Islet of Langerhans (tissue), 1 donor: Measurements from ENCODE around the gene CAMK1D.

Source experiments
- FAIRE-seq: peaks from one replicate; lab custom pipeline; 2011; peaks lifted over from hg19 to GRCh38; lab: Jason Lieb, UNC

Gene CAMK1D

DNA sequence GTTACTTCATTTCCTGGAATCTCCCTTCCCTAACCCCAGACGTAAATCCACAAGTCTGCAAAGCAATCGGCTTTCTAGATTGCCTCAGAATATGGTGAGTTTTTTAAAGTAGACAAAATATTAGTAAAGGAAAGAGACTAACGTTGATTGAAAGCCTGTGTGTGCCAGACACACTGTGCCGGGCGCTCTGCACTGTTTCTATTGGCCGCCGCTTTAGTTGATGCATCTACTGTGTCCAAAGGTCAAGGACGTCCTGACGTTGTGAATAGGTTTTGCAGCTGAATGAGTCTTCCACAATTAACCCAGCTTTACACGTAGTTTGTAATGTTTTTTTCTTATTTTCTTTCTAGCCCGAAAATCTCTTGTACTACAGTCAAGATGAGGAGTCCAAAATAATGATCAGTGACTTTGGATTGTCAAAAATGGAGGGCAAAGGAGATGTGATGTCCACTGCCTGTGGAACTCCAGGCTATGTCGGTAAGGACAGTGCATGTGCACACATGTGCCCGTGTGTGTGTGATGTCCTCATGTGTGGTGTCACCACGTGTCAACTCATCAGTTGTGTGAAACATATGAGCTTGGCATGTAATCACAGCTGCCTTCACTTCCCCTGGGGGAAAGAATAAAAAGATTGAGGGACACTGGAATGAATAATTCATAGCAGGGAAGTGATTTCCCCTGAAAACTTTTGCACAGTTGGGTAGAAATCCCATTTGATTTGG is 420.1 kb downstream of the CAMK1D start:
- no peak for FAIRE-seq

DNA sequence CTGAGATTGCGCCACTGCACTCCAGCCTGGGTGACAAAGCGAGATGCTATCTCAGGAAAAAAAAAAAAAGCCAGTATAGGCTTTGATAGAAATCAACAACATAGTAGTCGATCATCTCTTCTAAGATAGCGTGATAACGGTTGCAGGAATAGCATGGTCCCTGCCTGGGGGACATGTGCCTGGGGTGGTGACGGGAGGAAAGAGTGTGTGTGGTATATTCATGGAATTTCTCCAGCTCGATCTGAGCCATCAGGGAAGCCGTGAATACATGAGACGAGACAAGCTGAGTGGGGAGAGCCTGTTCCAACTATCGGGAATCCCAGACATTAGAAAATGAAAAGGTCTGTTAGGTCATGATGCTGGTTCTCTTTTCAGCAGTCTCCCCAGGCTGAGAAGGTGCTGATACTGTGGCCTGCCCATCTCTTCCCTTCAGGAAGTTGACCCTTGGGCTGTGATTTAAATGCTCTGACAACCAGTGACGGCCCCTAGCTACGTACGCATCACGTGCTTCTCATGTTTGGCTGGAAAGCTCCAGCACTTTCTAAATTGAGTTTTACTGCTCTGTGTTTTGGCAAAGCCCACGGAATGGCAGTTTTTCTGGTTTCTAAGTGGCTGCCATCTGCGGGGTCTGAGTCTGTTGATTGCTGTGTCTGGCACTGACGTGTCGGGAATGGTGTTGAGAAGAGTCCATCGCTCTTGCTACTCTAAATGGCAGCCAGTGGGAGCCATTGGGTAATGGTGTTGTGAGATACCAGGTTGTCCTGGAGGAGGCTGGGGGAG is 422.8 kb downstream of the CAMK1D start:
- FAIRE-seq, result no peak

DNA sequence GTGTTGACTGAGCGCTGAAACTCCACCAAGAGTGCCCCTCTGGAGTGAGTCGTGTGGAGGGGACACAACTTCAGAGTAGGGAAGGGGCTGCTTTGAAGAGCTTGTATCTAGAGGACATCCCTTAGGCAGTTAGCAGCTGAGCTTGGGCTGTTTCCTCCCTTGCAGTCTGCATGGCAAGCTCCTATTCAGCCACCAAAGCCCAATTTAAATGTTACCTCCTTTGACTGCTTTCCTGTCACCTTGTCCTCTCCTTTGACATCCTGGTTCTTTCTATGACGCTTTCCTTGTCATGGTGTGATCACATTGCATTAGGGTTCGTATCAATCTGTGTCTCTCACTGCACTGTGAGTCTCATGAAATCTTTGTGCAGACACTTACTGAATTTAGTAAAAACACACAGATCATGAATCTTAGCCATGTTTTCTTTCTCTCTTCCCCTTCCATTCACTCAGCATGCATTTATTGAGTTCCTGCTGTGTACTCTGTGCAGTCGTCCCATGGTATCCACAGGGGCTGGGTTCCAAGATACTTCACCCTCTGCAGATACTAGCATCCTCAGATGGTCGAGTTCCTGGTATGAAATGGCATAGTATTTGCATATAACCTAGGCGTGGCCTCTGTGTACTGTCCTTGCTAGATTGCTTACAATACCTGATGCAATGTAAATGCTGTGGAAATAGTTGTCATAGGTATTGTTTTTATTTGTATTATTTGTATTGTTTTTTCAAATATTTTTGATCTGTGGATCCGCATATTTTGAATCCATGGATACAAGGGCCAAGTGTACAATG is 423.6 kb downstream of the CAMK1D start:
- no peak for FAIRE-seq

DNA sequence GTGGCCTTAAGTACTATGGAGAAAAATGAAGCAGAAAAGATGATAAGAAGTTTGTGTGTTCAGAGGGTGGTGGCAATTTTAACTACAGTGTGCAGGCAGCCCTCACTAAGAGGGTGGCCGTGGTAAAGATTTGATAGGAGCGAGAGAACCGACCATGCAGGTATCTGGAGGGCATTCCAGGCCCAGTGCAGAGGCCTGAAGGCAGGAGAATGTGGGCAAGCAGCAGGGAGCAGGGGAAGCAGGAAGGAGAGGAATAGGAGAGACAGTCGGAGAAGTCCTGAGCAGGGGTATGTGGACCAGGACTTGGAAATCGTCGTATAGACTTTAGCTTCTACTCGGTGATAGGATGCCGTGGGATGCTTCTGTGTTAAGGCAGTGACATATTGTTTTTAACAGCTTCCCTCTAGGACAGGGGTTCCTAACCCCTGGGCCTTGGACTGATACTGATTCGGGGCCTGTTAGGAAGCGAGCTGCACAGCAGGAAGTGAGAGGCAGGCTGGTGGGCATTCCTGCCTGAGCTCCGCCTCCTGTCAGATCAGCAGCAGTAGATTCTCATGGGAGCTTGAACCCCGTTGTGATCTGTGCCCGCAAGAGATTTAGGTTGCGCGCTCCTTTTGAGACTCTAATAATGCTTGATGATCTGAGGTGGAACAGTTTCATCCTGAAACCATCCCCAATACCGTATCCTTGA is 425.0 kb downstream of the CAMK1D start:
- no peak for FAIRE-seq

DNA sequence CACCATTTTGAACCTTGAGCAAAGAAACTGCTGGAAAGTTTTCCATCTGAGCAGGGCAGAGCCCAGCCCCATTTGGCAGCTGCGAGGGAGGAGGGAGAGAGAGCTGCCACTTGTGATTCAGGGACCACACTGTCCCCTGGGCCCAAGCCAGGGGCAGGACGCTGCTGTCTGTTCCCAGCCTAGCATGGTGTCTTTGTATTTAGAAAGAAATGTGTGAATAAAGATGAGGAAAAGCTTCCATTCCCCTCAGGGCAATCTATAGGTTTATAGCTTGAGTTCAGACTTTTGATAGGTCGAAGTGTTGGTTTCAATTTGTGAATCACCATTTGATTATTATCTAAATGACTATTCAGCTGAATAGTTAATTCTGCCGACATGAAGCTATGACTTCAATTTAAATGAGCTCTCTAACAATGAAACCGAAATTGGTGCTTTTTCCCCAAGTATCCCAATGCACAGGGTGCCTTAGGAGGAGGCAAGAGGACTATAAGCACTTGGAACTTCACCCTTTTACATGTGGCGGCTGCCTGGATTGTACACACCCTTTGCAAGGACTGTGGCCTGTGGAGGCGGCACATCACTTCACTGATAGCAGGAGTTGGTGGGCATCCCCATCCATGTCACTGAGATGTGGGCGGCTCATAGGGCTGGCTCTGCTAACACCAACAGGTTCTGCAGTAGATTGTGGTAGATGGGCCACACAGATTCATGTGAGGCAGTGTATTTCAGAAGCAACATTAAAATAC is 428.7 kb downstream of the CAMK1D start:
- FAIRE-seq, result no peak

DNA sequence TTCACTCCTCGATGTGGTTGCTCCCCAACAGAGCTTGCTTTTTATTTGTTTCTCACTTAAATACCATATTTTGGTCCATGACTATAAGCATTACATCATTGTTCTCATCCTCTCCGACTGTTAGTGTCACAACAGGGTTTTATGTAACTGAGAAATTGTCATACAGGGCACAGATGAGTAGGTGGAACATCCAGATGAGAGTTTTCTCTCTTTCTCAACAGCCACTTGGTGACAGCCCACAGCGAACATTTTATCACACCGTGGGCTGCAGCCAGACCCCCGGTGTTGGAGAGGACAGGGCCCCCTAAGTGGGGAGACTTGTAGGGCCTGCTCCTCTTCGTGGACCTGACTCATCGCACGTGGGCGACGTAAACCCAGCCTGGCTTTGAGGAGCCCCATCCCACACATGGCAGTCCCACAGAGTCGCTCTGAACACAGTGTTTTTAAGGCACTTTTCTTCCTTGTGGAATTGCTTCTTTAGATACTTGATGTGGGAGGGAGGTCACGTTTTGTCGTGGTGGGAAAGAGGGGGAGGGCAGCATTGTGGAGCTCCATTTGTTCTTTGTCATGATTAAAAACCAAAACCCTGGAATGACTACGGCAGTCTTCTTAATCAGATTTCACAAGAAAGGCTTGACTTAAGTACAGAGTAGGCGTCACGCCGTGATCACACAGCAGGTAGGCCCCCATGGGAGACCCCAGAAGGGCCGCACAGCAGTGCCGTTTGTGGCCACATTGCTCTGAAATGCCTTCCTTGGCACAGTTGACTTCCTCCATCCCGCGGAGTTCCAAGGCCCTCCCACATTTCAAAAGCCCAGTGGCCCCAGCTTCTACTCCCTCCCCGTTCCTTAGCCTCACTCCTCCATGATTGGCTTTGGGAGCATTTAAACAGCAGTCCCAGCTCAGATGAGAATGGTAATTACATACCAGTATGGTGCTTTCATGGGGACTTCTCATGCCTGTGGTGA is 431.6 kb downstream of the CAMK1D start:
- no peak for FAIRE-seq

DNA sequence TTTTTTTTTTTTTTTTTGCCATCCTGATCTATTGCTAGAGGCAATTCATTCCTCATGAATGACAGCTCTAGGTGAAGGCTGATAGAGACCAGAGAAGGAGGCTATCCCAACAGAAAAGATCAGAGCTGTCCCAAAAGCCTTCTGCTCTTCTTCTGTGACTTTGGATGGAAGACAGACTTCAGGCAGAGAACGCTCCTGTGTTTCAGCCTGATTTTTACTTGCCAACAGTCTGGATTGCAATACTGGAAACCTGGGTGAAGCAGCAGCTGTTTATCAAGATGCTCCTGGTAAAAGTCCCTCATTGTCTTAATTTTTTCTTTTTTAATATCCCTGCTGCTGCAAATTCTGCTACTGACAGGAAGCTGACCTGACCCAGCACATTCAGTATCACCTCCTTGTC is 432.6 kb downstream of the CAMK1D start:
- FAIRE-seq, result no peak

DNA sequence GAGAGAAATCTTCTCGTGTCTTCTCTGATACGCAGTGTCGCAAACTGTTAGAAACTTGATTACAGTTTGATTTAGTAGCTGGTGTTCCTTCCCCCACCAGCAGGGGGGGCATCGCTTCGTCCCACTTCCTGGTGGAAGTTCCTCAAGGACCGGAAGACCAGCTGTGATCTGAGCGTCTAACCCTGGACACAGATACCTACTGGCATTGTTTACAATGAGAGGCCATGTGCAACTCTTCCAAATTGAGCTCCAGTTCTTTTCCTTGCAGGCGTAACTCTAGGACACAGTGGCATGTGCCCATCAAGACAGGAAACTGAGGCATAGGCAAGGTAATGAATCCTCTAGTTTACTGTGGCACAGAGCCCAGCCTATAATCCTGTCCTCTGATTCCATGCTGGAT is 433.2 kb downstream of the CAMK1D start:
- no peak for FAIRE-seq

DNA sequence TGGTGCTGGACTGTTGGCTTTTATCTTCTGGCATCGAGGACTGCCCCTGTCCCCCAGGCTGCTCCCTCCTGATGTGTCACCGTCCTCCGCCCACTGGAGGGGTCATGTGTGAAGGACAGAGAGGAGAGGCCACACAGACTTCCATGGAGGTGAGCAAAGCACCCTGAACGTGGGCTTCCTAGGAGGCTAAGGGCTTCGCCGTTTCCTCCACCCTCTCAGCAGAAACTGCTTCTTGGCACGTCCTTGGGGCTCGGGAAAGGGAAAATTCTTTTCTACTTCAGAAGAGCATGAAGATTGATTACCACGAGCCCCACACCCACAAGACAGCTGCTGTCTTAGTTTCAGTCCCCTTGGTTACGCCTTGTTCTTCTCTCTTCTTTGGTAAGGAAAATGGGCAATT is 433.9 kb downstream of the CAMK1D start:
- no peak for FAIRE-seq

DNA sequence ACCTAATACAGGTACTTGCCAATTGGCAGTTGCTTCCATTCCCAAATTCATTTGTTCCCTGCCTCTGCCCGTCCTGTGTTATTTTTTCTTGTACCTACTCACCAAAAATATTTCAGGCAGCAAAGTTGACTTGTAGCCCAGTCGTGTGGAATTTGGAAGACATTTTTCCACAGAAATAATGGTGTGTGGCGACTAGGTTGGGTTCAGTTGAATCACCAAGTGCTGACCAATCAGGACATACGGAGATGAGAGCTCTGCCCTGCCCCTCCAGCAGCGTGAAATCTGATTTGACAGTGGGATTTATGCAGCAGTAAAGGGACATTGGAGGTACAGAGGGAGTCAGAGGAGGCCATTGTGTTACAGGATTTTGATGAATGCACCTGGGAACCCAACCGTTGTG is 435.3 kb downstream of the CAMK1D start:
- no peak for FAIRE-seq

DNA sequence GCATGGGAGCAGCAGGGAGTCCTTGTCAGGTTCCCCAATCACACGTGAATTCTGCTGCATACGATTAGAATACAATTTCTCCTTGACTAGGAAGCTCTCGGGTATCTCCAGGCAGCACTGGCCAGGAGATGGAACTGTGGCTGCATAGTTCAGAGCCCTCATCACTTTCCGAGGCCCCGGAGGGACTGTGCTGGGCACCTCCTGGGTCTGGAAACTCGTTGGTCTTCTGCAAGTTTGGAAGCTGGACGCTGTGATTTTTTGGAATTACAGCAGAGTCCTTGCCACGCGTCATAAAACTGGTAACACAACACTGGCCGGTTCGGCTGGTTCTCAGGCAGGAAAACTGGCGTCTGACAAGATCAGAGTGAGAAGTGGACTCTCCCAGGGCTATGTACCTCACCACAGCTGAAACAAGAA is 436.1 kb downstream of the CAMK1D start:
- no peak for FAIRE-seq

DNA sequence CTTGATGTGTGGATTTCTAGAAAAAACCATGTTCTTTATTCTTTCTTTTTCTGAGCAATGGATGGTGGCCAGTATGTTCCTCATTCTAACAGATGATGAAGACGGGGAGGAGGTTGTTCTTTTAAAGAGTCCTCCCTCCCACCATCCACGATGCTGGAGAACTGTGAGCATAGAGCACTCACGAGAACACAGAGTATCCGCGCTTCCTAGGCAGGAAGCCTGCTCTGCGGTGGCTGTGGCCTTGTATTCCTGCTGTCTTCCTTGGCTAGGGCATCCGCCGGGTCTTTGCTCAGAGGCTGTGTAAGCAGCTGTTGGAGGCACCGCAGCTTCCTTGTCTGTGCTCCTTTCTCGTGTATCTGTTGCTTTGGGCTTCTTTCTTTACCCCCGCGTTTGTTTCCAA is 437.9 kb downstream of the CAMK1D start:
- FAIRE-seq, result no peak

DNA sequence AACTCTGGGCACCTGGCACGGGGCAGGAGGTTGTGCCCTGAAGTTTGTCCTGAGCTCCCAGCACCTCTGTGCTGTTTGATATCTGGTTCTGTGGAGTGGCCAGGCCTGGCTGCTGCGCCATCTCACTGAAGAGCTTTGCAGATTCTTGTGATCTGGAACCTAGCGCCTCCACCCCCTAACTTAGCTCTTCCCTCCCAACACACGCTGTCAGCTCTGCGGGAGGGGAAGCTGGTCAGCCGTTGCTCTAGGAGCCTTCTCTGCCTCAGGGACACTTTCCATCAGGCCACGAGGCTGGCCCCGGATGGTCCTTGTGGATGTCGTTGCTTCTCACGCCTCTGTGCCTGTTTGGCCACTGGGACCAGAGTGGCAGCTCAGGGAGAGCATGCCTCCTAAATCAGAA is 438.9 kb downstream of the CAMK1D start:
- no peak for FAIRE-seq

DNA sequence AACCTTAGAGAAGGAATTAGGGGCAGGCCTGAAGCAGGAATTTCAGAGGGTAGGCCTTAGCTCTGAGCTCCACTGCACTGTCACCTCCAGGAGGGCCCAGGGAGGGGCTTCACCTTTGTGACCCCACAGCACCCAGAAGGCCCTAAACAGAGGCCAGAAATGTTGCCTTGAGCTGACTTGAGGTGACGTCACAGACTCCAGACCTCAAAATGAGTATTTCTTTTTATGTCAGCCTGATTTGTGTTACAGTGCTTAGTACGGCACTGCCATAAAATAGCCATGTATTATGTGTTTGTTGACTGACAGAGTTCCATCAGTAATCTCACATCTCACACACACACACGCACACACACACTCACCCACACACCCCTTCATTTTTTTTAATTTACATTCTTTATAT is 440.9 kb downstream of the CAMK1D start:
- FAIRE-seq, result no peak

DNA sequence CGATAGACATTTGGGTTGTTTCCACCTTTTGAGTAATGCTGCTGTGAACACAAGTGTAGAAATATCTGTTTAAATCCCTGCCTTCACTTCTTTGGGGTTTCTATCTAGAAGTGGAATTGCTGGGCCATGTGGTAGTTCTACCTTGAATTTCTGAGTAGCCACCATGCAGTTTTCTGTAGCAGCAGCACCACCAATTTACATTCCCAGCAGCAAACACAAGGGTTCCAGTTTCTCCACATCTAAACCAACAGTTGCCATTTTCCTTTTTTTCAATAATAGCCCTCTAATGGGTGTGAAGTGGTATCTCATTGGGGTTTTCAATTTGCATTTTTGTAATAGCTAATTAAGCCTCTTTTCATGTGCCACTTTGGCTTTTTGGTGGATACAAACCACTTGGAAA is 442.4 kb downstream of the CAMK1D start:
- FAIRE-seq, result no peak

DNA sequence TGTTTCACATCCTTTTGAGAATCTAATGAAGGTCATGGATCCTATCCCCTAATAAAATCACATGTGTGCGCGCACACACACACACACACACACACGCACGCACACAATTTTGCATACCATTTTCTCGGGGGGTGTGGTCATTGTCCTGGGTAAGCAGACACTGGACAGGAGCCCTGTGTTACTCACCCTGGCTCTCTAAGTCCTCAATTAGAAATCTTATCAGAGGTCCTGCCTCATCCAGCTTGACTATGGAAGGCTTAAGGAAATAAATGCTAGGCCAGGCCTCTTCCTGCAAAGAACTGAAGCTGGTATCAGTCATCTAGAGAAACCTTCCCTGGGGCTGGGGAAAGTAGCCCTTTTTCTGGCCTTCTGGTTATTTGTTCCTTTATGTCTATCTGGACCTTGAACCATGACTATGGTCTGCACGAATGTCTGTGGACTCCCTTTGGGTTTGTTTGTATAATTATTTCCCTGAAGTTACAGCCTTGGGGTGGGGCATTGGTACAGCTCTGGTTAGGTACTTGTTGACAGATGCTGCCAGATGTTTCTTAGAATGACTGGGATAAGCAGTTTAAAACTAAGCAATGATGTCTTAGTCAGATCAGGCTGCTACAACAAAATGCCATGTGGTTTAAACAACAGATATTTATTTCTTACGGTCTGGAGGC is 443.7 kb downstream of the CAMK1D start:
- FAIRE-seq, result no peak

DNA sequence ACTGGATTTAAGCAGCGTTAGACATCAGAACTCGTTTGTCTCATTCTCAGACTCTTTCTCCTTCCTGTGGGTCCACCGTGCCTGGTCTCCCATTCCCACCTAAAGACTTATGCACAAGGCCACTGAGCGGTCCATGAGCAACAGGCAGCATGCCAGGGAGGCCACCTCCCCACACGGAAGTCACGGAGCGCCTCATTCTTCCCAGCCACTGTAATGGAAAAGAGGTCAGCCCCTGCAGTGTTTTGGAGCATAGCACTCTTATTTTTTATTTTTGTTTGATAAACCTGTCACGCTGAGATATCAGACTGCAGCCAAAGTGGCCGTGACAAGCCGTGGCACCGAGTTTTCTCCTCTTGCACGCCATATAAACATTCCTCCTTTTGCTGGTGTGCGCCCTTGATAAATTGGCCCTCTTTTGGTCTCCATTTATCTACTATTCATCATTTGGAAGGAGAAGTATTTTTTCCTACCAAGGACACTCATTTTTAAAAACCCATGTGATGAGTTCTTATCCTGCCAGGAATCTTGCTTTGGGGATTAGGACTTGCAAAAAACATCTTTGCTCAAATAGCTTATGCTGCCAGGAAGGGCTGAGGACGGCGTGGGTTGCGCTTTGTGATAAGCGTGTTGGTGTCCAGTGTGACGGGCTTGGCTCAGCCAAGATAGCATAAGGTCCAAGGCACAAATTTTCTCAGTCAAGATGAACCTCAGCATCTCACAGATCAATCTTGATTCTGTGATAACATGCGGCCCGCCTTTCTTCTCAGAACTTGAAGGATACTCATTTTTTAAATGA is 446.2 kb downstream of the CAMK1D start:
- no peak for FAIRE-seq

DNA sequence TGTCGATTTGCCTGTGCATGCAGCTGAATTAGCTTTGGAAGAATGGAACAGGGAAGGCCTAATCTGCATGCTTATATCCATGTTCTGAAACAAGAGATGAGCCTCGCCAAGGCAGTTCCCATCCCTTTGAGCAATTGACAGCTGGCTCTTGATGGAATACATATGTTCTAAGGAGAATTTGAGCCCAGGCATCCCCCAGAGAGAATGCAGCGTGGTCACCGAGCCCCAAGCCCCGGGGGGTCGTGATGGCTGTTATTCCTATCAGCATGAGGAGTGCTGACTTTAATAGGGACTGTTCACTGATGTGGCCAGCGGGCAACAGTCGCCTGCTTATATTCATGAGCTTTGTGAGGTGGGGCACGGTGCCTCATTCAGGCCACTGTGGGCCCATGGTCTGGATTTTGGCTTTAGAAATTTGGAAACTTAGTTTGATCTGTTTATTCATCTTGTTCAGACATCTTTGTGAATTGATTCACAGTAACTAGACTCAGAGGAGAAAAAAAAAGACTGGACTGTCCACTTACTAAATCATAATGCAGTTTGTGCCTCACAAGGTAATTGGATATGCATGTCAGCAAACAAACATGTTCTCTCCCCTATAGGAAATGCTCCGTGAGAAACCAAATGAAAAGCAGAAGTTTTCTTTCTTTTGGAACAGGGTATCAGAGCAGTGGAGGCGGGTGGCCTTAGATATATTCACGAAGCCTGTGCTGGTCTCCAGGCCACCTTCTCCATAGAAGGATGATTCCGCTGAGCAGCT is 447.2 kb downstream of the CAMK1D start:
- no peak for FAIRE-seq
